Caco-2 (cell line): ENCODE data around the gene TEX30. TPM values are rescaled to one million over a fixed set of nuclear protein-coding genes. Genes with fewer than 3 reads are reported as not detected.

Experiments used
- BruUV-seq: library from RNA; stranded (reverse); fragments of 400-500 nt; replicated peaks from 2 replicates; lab custom pipeline; 2021; lab: Mats Ljungman, UMichigan
- CTCF ChIA-PET: fragments of 300-600 bp; sonication (Branson Sonifier 250); formaldehyde crosslinking; loops from one replicate; lab custom pipeline; 2022; ENCODE audit warnings: antibody characterized with exemption; lab: Charles Lee
- POLR2A ChIA-PET: fragments of 300-600 bp; sonication (Branson Sonifier 250); formaldehyde crosslinking; loops from one replicate; lab custom pipeline; 2022; ENCODE audit warnings: antibody characterized with exemption; lab: Charles Lee
- DNase-seq, 2 experiments: peaks; one replicate each; pipeline versions ENCODE4 v3.0.0 to v3.0.0-alpha.2; 2020 to 2022
- H3K27me3 ChIP-seq: replicated peaks from 2 replicates; pipeline ENCODE4 v1.6.0; 2011; ENCODE audit warnings: low read length; ENCODE audit not compliant: control insufficient read depth, insufficient read depth
- H3K36me3 ChIP-seq: 2 replicates; pipeline ENCODE4 v1.5.1; 2011; ENCODE audit warnings: low read length; ENCODE audit not compliant: control insufficient read depth, insufficient read depth
- H3K4me1 ChIP-seq: fragments of 250-450 bp; sonication (Bioruptor Pico); 2 replicates; pipeline ENCODE4 v1.5.1; 2020; ENCODE audit warnings: mild to moderate bottlenecking
- H3K4me3 ChIP-seq: 2 replicates; pipeline ENCODE4 v1.5.1; 2011; ENCODE audit warnings: low read depth, mild to moderate bottlenecking, control low read depth, low read length
- H3K9me3 ChIP-seq: fragments of 250-450 bp; sonication (Bioruptor Pico); 2 replicates; pipeline ENCODE4 v1.5.1; 2020; ENCODE audit warnings: mild to moderate bottlenecking, moderate library complexity
- H3K27ac Mint-ChIP-seq: one replicate; pipeline ENCODE4 v1.8.0; 2022; ENCODE audit warnings: mixed read lengths; ENCODE audit not compliant: unreplicated experiment
- H3K27me3 Mint-ChIP-seq: one replicate; pipeline ENCODE4 v1.8.0; 2022; ENCODE audit warnings: mixed read lengths; ENCODE audit not compliant: insufficient read depth, unreplicated experiment
- H3K36me3 Mint-ChIP-seq: one replicate; pipeline ENCODE4 v1.8.0; 2022; ENCODE audit warnings: mild to moderate bottlenecking, mixed read lengths; ENCODE audit not compliant: insufficient read depth, unreplicated experiment
- H3K4me1 Mint-ChIP-seq: one replicate; pipeline ENCODE4 v1.8.0; 2022; ENCODE audit warnings: low read depth, mixed read lengths; ENCODE audit not compliant: unreplicated experiment
- H3K4me3 Mint-ChIP-seq: one replicate; pipeline ENCODE4 v1.8.0; 2022; ENCODE audit warnings: mild to moderate bottlenecking, moderate library complexity, mixed read lengths; ENCODE audit not compliant: unreplicated experiment
- H3K9me3 Mint-ChIP-seq: one replicate; pipeline ENCODE4 v1.8.0; 2022; ENCODE audit warnings: mixed read lengths; ENCODE audit not compliant: unreplicated experiment
- CTCF ChIP-seq, 2 experiments: fragments of 200-600 bp in 1 of 2; IDR thresholded peaks; 1 replicate in 1 of 2; 2 replicates in 1 of 2; pipeline versions ENCODE4 v1.5.1 to v1.8.0; 2011 to 2022; ENCODE audit warnings: antibody characterized with exemption in 1 of 2, control low read depth in 1 of 2, inconsistent platforms in 1 of 2, low read depth in 1 of 2, low read length in 1 of 2, mild to moderate bottlenecking in 1 of 2, moderate library complexity in 1 of 2; ENCODE audit not compliant: insufficient read depth in 1 of 2, severe bottlenecking in 1 of 2, unreplicated experiment in 1 of 2
- intact Hi-C: fragments of 100-400 bp; cut with micrococcal nuclease; formaldehyde crosslinking; loops from one replicate; pipeline ENCODE4 v1.10.0; 2022; ENCODE audit not compliant: unreplicated experiment
- total RNA-seq: library from RNA; stranded (reverse); gene quantifications from 2 replicates; pipeline ENCODE4 v1.2.3, GENCODE V29; 2022

TEX30 gene
- total RNA-seq, 1 experiment from 2014 or later = 30.4 TPM

- H3K27me3 Mint-ChIP-seq = peaks cover 34% of the 10 kb centered on the region
- no TSS peak for BruUV-seq
- no peak overlapping the region for H3K27ac Mint-ChIP-seq
- no peaks in the 10 kb centered on the region for H3K27me3 ChIP-seq
- H3K4me1 ChIP-seq = no peaks in the 10 kb centered on the region
- no peak for DNase-seq
- no peaks in the 10 kb centered on the region for H3K36me3 ChIP-seq
- H3K4me1 Mint-ChIP-seq = no peaks in the 10 kb centered on the region
- no peak for TF ChIP-seq CTCF (IDR thresholded peaks at IDR 0.05; ENCODE audit: insufficient read depth in 1 of 2, low read depth in 1 of 2, low read length in 1 of 2, severe bottlenecking in 1 of 2, unreplicated experiment in 1 of 2)
- no peak overlapping the region for H3K4me3 ChIP-seq
- H3K4me3 Mint-ChIP-seq = no peak overlapping the region
- H3K9me3 Mint-ChIP-seq = peaks cover 11% of the 10 kb centered on the region
- H3K36me3 Mint-ChIP-seq = no peaks in the 10 kb centered on the region
- POLR2A ChIA-PET = no interaction called here
- intact Hi-C loops = no loop called here
- no peaks in the 10 kb centered on the region for H3K9me3 ChIP-seq
- CTCF ChIA-PET = interaction anchor here (0.5 kb wide), 1 partner anchor 17 kb away, joined by 3 read pairs; no protein-coding TSS in a partner anchor
Observed at GRCh38 chr13:102742506-102742905, 31.1 kb downstream of the TEX30 start.

- no peaks in the 10 kb centered on the region for H3K36me3 ChIP-seq
- POLR2A ChIA-PET = no interaction called here
Observed at GRCh38 chr13:102742101-102742500, 31.5 kb downstream of the TEX30 start.

GRCh38 chr13:102729560-102730270, 43.9 kb downstream of the TEX30 start:
- Mint-ChIP-seq H3K27me3 (peaks cover 15% of the 10 kb centered on the region), H3K9me3 (peaks cover 8% of the 10 kb centered on the region), H3K27ac (no peak overlapping the region), H3K4me1 (peaks cover 11% of the 10 kb centered on the region), H3K4me3 (no peak overlapping the region), H3K36me3 (peaks cover 4% of the 10 kb centered on the region)
- no TSS peak for BruUV-seq
- H3K4me3 ChIP-seq = no peak overlapping the region
- no peaks in the 10 kb centered on the region for H3K27me3 ChIP-seq
- DNase-seq = no peak
- ChIA-PET CTCF (no interaction called here), POLR2A (no interaction called here)
- no peaks in the 10 kb centered on the region for H3K36me3 ChIP-seq
- H3K4me1 ChIP-seq = peaks cover 6% of the 10 kb centered on the region; the same call in 1 of the 2 replicates
- TF ChIP-seq CTCF (IDR thresholded peaks at IDR 0.05; ENCODE audit: insufficient read depth in 1 of 2, low read depth in 1 of 2, low read length in 1 of 2, severe bottlenecking in 1 of 2, unreplicated experiment in 1 of 2) = no peak
- H3K9me3 ChIP-seq = no peaks in the 10 kb centered on the region
- intact Hi-C loops = loop anchor here (1.0 kb wide), 1 partner anchor 70 kb away; the partner anchor contains the start of gene BIVM

More at GRCh38 chr13:102742101-102742500, 31.5 kb downstream of the TEX30 start:
- Histone ChIP-seq H3K4me3 (no peak overlapping the region), H3K4me1 (no peaks in the 10 kb centered on the region), H3K27me3 (no peaks in the 10 kb centered on the region), H3K9me3 (no peaks in the 10 kb centered on the region)
- TF ChIP-seq CTCF (IDR thresholded peaks at IDR 0.05; ENCODE audit: insufficient read depth in 1 of 2, low read depth in 1 of 2, low read length in 1 of 2, severe bottlenecking in 1 of 2, unreplicated experiment in 1 of 2) = no peak
- H3K4me1 Mint-ChIP-seq = no peaks in the 10 kb centered on the region
- BruUV-seq = no TSS peak
- peaks cover 34% of the 10 kb centered on the region for H3K27me3 Mint-ChIP-seq
- intact Hi-C loops = no loop called here
- no peaks in the 10 kb centered on the region for H3K36me3 Mint-ChIP-seq
- H3K9me3 Mint-ChIP-seq = peaks cover 11% of the 10 kb centered on the region
- no peak overlapping the region for H3K4me3 Mint-ChIP-seq
- CTCF ChIA-PET = interaction anchor here (0.5 kb wide), 1 partner anchor 17 kb away, joined by 3 read pairs; no protein-coding TSS in a partner anchor
- DNase-seq = no peak
- H3K27ac Mint-ChIP-seq = no peak overlapping the region
